ENCODE results near the gene DUSP2. TPM values are rescaled to one million over a fixed set of nuclear protein-coding genes. Genes with fewer than 3 reads are reported as not detected.

Gene DUSP2
- total and polyA plus RNA-seq, 11 donors = 0.56 to 23.1 (median 2.7) TPM

DNA sequence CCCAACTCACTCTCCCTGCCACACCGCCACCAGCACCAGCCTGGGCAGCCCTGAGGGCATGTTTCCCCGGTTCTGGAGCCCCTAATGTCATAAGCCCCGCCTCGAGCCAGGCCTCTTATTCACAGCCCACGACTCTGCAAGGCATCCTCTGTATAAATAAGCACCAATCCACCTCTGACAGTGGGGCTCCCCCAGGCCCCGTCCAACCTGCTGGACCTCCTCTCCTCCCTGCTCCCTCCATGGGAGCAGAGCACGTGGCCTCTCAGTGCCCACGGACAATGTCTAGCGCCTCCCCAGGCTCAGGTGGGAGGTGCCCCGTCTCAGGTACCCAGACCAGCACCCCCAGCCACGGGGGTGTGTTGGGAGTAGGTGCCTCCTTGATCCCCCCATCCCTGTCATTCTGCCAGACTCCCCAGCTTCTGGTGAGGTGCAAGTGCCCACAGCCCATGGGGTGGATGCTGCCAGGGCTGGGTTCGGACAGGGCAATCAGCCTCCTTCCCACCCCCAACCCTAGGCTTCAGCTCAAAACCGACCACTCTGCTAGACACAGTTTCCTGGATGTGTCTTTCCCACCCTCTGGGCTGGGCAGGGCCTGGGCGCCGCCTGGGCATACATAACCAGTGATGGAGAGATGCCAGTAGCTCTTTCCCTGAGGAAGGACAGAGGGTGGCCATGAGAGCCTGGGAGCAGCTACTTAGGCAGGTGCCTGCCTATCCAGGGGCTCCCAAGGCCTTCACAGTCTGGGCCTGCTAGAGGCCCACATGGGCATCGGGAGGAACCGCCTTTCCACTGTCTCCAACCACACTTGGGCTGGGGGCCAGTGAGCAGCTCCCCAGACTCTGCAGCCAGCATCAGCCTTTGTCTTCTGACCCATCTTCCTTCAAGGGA lies 27.3 kb downstream of the DUSP2 start:
- Histone ChIP-seq H3K4me1 (peaks cover 0 to 24% (median 10%) of the 10 kb centered on the region in 12 donors), H3K27me3 (peaks cover 0 to 40% (median 16%) of the 10 kb centered on the region in 9 donors), H3K9me3 (no peaks in the 10 kb centered on the region), H3K27ac (no peak overlapping the region), H3K4me3 (no peak overlapping the region), H3K36me3 (no peaks in the 10 kb centered on the region)
- no peak for ATAC-seq
- peak in 3 of 5 donors; percentile 24 to 49 (median 30) for DNase-seq
- intact Hi-C loops (cut with DNase I) = loop anchor here in 7 of 10 donors (2.0 to 10.0 kb wide), 7 partner anchors 45 to 113 kb away; no protein-coding TSS in a partner anchor
- TF ChIP-seq CTCF (IDR thresholded peaks at IDR 0.05) (no peak), POLR2A (IDR thresholded peaks at IDR 0.05) (no peak)
- WGBS, 4 donors = 59 to 76% (median 64%) methylated on average over 10 to 17 of the region's 17 CpGs

- H3K4me1 ChIP-seq = peaks cover 0 to 24% (median 10%) of the 10 kb centered on the region in 12 donors
- H3K27ac ChIP-seq = peak overlapping the region in 11 of 12 donors; percentile 57 to 82 (median 67)
- TF ChIP-seq CTCF (IDR thresholded peaks at IDR 0.05) (peak; percentile 29 to 97 (median 90)), POLR2A (IDR thresholded peaks at IDR 0.05) (peak in 1 of 2 donors; percentile 9)
- H3K9me3 ChIP-seq = no peaks in the 10 kb centered on the region
- WGBS, 4 donors = 1 to 2% (median 1%) methylated on average over 30 to 62 of the region's 62 CpGs
- DNase-seq (peak; percentile 48 to 85 (median 60)), ATAC-seq (peak; percentile 41 to 91 (median 72))
- H3K4me3 ChIP-seq = peak overlapping the region; percentile 52 to 76 (median 64)
- intact Hi-C loops (cut with DNase I) = loop anchor here in 7 of 10 donors (2.0 to 10.0 kb wide), 7 partner anchors 44 to 112 kb away; no protein-coding TSS in a partner anchor
- no peaks in the 10 kb centered on the region for H3K36me3 ChIP-seq
- peaks cover 0 to 40% (median 16%) of the 10 kb centered on the region in 9 donors for H3K27me3 ChIP-seq
These were observed 28.2 kb downstream of the DUSP2 start for GRCh38 chr2:96116879-96117533.

DNA sequence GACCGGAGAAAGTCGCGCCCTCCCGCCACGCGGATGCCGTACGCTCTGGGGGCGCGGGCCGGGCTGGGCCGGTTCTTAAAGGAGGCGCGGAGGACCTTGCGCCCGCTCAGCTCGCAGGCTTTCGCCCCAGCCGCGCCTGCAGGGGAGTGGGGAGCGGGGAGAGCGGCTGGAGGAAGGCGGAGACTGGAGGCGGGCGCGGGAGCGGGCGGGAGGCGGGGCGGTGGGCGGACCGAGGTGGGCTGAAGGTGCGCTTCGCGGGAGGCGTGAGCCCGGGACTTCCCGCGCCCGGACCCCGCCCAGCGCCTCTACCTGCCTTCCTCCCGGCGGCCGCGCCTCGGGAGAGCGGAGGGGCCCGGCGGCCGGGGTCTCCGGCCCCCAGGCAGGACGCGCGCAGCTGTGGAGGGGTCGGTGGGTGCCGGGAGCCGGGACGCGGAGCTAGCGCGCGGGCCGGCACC lies 28.8 kb downstream of the DUSP2 start, which contains the start of gene ADRA2B:
Gene ADRA2B (minus strand): TSS at position 148 of the 455 bp plus-strand sequence. CDS start 422 bp downstream, outside the sequence.
- intact Hi-C loops (cut with DNase I) = loop anchor here in 7 of 10 donors (2.0 to 10.0 kb wide), 7 partner anchors 44 to 112 kb away; no protein-coding TSS in a partner anchor
- H3K27me3 ChIP-seq = peaks cover 0 to 40% (median 16%) of the 10 kb centered on the region in 9 donors
- ATAC-seq = peak in 3 of 4 donors; percentile 56 to 74 (median 59)

More for the DNA sequence above, 28.8 kb downstream of the DUSP2 start, which contains the start of gene ADRA2B:
- H3K4me3 ChIP-seq = peak within 1 kb of the TSS; percentile 52 to 76 (median 64)
- TF ChIP-seq POLR2A (IDR thresholded peaks at IDR 0.05) = peak in 1 of 2 donors; percentile 37
- TF ChIP-seq CTCF (IDR thresholded peaks at IDR 0.05) = no peak
- peaks cover 0 to 24% (median 10%) of the 10 kb centered on the region in 12 donors for H3K4me1 ChIP-seq
- peak; percentile 64 to 86 (median 75) for DNase-seq
- H3K36me3 ChIP-seq = no peaks in the 10 kb centered on the region
- WGBS, 4 donors = 0 to 1% (median 1%) methylated on average over 14 to 64 of the region's 64 CpGs; no CpG with 5 or more reads in 1 of the 4 donors
- no peaks in the 10 kb centered on the region for H3K9me3 ChIP-seq
- peak within 1 kb of the TSS in 11 of 12 donors; percentile 57 to 82 (median 67) for H3K27ac ChIP-seq

Data from heart left ventricle (tissue), 16 donors.